Stimulated activated CD4-positive, alpha-beta T cell treated with anti-CD3 and anti-CD28 coated beads, Interleukin-1b, Interleukin-23, amount 100 ng/mL, for 4 hours (primary cell): Measurements from ENCODE around the gene NPPC.
"Not testable (repeated sequence)": the region's sequence is repeated elsewhere in the genome, so short reads cannot be mapped to it uniquely, and the experiment has no call there.

Experiments
- DNase-seq, 2 donors: peaks; one replicate each; pipeline ENCODE4 v3.0.0-alpha.2; 2020; ENCODE audit warnings: low read depth in 2 of 2

NPPC gene

DNA sequence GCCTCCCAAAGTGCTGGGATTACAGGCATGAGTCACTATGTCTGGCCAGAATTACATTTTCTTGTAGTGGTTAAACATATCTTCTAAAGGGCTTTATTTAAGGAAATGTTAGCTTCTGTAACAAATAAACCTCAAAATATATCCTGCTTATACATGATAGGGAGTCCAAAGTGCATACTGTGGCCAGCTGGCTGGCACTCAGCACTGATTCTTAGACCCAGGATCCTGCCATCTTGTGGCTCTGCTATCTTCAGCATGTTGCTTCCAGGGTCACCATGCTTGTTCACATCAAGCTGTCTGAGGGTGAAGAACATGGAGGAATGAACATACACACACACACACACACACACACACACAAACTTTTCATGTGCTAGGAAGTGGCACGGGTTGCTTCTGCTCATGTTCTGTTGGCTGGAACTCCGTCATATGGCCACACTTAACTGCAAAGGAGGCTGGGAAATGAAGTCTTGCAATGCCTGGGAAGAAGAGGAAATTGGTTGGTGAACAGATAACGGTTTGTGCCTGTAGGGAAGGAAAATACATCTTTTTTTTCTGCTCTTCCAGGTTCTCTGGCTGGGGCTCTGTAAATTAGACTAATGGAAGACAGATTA, 40.0 kb downstream of the NPPC start:
- no peak for DNase-seq

DNA sequence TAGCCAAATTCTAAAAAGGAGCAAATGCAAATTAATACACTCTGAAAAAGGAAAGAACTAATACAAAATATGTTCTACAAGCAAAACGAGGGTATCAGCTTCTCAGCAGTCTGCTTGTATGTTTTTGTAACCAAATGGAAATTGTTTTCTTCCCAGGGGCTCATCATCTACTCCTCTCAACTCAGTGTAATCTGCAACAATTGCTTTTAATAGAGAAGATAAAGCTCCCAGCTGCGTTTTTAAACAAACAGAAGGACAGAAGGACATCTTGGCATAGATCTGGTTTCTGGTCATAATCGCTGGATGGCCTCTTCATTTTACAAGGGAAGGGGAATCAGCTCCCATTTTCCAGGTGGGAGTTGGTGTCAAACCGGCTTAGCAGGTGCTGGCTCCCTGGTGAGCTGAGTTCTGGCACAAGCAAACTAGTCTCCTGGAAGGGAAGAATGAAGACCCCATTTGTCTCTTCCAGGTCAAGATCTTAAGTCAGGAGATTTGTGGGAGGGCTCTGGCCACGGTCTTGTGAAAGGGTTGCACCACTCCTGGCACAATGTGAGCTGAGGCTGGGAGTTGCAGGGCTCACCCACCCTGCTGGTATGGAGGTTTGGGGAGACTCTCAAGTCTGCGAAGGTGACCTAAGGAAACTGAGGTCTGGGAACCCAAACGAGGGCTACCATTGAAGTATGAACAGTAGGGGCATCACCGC, 41.6 kb downstream of the NPPC start:
- no peak for DNase-seq

DNA sequence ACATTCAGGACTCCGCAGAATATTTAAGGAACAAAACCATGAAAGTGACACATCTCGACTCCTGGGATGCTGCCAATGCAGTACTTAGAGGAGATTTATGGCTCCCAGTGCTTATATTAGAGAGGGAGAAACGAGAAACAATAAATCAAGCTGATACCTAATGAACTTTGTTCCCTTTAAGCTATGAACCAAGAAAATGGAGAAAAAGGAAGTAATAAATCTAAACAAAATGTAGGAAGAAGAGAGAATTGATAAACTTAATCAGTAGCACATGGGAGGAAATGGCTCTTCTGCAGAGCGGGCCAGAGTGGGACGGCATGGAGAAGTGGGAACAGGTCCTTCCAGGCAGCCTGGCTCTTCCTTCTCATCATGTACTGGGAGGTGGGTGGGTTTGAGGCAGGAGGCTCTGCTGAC, 42.7 kb downstream of the NPPC start:
- no peak for DNase-seq

DNA sequence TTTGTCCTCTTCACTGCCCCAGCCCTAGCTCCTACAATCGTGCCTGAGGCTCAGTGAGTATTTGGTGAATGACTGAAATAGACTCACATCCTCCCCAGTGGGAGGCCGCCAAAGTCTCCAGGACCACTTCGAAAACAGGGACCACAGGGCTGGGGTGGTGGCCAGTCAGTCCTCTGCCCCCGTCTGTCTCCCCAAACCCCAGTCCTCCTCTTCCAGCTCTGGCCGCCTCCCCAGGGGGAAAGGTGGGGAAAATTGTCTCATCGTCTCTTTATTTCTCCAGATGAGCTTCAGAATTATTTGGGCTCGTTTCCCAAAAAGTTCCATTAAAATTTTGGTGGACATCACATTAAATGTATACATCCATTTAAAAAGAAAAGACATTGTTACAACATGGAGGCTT, 43.5 kb downstream of the NPPC start:
- DNase-seq: no peak

DNA sequence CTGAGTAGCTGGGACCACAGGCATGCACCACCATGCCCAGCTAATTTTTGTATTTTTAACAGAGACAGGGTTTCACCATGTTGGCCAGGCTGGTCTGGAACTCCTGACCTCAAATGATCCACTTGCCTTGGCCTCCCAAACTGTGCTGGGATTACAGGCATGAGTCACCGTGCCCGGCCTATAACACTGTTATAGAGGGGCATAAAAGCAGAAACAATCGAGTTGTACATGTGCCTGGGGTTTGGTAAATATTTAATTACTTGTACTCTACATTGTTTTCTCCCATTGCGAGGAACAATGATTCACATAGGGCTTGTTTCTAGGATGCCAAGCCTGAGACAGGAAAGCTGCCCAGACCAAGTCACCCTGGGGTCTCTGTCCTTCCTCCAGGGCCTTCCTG, 45.8 kb downstream of the NPPC start:
- not testable (repeated sequence) for DNase-seq

DNA sequence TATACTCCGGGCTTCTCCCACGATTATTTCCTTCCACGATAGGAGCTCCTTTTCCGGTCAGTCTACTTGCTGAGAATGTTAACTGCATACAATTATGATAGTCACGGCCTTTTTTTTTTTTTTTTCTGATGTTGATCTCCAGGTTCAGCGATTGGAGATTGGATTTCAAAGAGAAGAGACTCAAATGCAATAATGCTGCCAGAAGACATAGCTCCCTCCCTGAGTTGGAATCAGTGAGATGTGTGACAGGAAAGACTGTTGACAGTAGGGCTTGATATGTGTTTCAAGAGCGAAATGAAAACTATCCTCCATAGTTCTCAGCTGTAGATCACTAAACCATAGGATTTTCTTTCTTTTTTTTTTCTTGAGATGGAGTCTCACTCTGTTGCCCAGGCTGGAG, 47.0 kb downstream of the NPPC start:
- DNase-seq: no peak

DNA sequence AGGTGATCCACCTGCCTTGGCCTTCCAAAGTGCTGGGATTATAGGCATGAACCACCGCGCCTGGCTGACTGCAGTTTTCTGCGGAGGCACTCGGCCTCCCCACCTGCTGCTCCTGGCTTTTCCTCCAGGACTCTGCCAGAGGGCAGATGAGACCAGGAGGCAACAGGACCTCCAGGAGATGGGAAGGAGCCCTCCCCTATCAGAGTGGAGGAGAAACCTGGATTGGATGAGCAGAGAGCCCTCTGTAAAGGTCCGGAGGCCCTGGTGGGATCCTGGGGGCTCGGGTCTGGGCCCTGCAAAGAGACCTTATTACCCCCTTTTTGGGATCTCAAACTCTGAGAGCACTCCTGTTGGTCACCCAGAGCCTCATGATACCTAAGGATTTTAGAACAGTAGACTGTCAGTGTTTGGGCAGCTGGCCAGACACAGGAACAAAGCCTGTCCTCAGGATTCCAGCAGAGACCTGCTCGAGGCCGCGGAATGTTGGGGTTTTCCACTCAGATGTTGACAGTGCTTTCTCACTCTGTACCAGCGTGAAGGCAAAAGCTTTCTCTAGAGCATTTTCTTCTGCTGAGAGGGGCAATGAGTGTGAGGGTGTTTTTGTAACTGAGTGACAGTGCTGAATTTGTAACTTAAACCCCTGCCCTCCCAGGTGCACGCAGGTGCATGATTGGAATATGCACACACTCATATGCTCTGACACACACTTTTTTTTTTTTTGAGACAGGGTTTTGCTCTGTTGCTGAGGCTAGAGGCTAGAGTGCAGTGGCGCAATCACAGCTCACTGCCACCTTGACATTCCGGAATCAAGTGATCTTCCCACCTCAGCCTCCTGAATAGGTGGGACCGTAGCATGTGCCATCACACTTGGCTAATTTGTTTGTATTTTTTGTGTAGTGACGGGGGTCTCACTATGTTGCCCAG, 48.4 kb downstream of the NPPC start:
- no peak for DNase-seq

DNA sequence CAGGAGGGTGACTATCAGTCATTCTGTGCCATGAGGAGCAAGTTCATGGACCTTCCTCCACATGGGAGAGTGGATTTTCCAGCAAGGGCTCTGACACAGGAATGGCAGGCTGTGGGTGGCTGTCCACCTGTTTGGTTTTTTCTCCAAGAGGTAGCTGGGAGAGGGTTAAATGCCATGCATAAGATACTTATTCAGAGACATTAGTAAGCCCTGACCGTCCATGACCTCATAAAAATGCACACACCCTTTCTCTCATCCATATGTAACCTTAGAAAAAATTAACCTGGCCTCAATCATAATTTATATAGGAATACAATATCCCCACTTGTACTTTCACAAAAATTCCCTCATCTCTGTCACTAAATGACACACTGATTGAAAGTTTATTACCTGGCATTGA, 51.3 kb downstream of the NPPC start:
- DNase-seq: no peak
